ENCODE measurements around the gene COG4.
"Not testable (repeated sequence)": the region's sequence is repeated elsewhere in the genome, so short reads cannot be mapped to it uniquely, and the experiment has no call there.

Gene COG4

DNA sequence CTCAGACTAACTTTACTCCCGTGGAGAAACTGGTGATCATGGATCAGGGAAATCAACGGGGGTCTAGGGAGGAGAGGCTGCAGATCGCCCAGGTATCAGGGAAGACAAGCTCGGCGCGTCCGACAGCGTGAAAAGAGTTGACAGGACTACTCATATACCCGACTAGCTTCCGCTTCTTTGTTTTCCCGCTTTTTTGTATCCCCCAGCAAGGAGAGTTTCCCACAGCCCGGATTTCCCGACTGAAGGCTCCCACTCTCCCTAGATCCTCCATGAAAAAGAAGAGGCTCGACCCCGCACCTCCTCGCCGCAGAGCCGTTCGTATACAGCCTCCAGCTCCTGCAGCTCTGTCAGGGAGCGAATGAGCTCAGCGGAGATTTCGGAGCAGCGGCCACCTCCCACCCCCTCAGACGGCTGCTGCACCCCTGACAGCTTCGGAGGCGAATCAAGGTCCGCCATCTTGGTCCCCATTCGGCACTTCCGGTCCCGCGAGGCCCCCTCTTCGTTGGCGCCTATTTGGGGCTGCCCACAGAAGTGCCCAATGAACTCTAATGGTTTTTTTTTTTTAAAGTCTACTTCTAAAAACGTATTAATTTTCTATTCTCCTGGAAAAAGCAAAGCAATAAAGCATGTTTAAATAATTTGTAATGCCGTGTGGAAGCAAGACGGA lies at the start of gene COG4:
Gene COG4 (minus strand): TSS at position 479 of the 667 bp plus-strand sequence. CDS start 11 bp downstream, at position 468.
- DNase-seq (ENCODE audit: low read depth), result peak; percentile 86

DNA sequence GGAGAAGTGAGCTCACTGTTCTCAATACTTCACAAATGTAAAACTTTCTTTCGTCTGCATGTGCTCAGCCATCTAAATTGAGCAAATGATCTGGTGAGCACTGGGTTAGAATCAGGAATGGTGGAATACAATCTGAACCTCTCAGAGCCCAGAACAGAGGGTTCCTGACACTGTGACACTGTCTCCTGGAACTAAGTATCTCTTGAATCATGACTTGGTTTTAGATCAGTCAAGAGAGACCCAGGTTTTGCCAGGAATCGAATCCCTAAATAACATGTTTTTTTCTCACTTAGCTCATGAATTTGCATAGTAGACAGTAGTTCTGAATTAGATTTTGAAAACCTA lies 49.5 kb upstream of the COG4 start:
- DNase-seq (ENCODE audit: low read depth), result no peak

DNA sequence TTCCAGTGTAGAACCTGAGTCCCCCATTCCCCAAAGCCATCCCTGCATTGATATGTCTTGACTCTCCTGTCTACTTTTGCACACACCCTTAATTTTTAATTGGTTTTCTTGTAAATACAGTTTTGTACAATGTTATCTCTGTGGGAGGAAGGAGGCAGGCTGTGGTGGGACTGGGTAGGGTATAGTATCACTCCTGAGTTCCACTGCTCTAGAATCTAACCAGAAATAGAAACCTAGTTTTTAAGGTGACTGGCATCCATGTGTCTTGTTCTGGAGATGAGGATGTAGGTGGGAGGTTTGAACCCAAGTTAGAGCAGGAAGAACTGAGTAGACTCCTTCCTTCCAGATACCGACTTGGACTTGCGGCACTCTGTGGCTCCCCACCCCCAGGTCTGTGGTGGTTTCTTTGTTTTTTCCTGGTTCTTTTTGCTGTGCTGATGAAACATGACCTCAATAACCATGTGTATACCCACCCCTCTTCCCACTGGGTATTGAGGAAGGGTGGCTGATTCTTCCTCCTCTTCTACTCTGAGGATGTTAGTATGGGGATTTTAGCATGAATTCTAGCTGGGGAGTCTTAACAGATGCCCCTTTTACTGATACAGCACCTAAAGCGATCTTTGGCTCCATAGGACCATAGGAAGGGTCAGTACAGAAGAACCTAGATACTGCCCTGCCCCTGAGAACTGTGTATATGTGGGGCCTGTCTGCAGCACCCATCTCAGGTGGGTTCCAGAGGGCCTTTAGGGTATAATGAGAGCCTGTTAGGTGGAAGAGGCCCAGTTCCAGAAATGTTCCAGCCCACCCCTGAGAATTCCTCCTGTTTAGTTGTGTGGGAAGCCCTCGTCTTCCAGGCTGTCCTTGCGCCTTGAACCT lies 48.9 kb upstream of the COG4 start:
- DNase-seq (ENCODE audit: low read depth), result no peak

DNA sequence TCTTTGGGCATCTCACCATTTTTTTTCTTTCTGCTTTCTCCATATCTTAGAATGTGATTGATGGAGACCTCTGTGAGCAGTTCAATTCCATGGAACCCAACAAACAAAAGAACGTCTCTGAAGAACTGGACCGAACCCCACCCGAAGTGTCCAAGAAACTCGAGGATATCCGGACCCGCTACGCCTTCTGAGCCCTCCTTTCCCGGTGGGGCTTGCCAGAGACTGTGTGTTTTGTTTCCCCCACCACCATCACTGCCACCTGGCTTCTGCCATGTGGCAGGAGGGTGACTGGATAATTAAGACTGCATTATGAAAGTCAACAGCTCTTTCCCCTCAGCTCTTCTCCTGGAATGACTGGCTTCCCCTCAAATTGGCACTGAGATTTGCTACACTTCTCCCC lies 48.3 kb upstream of the COG4 start:
- no peak for DNase-seq (ENCODE audit: low read depth)

DNA sequence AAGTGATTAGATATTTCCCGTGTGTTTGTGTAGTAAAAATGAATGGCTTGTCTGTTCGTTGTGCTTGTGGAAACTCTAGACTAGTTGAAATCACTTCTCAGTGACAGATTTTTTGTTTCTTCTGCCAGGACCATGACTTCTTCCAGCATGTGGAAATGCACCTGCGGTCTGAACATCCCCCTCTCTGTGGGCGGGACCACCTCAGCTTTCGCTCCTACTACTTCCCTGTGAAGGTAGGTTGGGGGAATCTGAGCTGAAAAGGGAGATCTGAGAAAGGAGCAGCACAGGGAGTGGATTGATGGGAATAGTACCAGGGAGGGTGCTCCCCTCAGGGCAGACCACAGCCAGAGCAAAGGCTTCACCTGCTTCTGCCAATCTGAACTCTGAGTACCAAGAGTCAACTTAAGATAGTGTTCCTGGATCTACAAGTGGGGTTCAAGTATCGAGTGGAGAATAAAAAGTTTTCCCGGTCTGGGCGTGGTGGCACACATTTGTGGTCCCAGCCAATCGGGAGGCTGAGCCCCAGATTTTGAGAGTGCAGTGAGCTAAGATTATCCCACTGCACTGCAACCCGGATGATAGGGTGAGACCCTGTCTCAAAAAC lies 47.7 kb upstream of the COG4 start:
- DNase-seq (ENCODE audit: low read depth), result no peak

DNA sequence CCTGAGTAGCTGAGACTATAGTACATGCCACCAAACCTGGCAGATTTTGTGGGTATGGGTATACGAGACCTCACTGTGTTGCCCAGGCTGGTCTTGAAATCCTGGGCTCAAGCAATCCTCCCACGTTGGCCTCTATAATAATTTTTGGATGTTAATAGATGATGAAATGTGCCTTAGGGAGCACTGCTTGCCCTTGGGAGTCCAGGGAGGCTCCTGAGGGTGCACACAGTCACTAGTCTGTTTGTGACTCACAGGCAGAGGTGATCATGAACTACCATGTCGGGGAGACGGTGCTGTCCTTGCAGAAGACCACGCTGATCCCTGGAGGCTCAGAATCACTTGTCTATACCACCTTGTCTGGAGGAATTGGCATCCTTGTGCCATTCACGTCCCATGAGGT lies 46.4 kb upstream of the COG4 start:
- DNase-seq (ENCODE audit: low read depth), result no peak

DNA sequence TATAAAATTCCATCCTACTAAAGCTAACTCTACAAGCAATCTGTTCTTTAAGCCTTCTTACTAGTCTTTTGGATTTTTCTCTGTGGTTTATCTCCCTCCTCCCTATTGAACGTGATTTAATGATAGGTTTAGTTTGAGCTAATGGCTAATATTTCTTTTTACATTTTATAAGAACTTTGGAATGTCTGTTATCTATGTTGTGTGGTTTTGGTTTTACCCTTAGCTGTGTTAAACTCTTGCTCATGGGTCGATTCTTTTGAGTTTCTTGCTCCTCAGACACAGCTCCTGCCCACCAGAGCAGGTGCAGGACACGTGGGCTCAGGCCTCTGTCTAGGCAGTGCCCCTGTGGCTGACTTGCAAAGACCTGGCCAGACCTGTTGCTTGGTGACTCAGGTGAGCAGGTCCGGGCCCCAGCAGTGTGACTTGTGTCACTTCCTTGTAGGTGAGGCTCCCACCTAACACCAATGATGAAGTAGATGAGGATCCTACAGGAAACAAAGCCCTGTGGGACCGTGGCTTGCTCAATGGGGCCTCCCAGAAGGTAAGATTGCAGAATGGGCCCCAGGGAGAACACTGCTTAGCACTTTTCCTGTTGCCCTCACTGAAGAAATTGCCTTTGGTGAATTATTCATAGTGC lies 45.4 kb upstream of the COG4 start:
- DNase-seq (ENCODE audit: low read depth), result no peak

DNA sequence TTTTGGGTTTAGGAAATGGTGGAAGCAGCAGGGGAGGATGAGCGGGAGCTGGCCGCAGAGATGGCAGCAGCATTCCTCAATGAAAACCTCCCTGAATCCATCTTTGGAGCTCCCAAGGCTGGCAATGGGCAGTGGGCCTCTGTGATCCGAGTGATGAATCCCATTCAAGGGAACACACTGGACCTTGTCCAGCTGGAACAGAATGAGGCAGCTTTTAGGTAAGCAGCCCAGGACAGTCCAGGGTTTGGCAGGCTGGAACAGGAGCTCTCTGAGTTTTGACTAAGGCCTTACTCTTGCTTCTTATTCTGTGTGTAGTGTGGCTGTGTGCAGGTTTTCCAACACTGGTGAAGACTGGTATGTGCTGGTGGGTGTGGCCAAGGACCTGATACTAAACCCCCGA lies 41.7 kb upstream of the COG4 start:
- no peak for DNase-seq (ENCODE audit: low read depth)

DNA sequence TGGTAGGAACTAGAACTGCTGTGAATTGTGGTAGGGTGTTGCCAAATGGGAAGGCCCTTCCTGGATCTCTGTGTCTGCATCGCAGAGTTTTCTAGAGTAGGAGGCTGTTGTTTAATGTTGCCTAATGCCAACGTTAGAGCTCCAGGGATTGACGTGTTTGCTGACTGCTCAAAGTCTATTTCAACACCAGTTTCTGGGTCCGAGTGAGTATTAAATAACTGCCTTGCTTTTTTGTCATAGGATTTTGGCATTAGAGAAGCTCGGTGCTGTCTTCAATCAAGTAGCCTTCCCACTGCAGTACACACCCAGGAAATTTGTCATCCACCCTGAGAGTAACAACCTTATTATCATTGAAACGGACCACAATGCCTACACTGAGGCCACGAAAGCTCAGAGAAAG lies 40.3 kb upstream of the COG4 start:
- no peak for DNase-seq (ENCODE audit: low read depth)

DNA sequence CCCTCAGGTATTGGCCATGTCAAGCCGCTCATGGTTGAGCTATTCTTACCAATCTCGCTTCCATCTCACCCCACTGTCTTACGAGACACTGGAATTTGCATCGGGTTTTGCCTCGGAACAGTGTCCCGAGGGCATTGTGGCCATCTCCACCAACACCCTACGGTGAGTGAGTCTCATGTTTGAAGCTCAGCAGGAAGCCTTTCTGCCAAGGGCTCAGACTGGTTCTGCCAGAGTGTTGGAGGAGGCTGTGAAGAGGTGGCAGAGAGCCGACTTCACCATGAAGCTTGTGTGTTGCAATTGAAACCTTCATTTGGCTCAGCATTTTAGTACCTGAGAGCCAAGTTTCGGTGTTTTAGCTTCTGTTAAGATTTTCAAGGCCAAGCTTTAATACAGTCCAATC lies 38.3 kb upstream of the COG4 start:
- DNase-seq (ENCODE audit: low read depth), result no peak

DNA sequence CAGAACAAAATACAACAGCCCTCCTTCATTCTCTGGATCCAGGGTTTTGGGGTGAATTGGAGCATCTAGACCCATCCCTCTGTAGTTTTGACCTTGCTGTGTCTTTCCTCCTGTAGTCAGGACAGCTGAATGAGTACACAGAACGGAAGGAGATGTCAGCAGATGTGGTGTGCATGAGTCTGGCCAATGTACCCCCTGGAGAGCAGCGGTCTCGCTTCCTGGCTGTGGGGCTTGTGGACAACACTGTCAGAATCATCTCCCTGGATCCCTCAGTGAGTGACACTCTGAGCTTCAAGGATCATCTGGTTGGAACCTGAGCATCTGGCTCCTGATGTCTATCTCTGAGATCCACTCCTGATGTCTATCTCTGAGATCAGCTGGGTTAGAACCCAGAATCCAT lies 32.7 kb upstream of the COG4 start:
- no peak for DNase-seq (ENCODE audit: low read depth)

DNA sequence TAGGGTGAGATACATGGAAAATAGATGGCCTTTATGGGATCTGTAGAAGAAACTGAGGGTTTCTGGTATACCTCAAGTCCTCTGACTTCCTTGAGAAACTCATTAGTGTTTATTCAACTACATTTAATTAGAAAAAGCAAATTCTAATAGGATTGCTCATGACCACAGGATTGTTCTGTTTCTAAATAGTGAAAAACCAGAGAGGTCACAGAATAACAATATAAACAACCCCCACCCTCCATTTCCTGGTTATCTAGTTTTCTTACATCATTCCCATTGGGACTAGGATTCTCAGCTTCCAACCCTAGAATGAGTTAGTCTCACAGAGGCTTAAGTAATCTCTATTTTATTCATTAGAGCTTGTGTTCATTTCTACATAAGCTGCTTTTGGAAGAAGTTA lies 30.3 kb upstream of the COG4 start:
- no peak for DNase-seq (ENCODE audit: low read depth)

DNA sequence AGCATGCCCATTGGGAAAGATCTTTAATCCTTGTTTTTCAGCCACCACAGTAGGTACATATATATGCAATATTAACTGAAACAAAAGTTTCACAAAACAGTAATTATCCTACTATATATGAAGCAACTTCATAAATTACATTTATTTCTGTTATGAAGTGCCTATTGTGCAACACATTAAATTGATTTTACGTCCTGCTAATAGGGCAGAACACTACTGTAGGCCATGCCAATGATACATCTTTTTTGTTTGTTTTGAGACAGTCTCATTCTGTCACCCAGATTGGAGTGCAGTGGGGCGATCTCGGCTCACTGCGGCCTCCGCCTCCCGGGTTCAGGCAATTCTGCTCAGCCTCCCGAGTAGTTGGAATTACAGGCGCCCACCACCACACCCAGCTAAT lies 29.3 kb upstream of the COG4 start:
- no peak for DNase-seq (ENCODE audit: low read depth)

DNA sequence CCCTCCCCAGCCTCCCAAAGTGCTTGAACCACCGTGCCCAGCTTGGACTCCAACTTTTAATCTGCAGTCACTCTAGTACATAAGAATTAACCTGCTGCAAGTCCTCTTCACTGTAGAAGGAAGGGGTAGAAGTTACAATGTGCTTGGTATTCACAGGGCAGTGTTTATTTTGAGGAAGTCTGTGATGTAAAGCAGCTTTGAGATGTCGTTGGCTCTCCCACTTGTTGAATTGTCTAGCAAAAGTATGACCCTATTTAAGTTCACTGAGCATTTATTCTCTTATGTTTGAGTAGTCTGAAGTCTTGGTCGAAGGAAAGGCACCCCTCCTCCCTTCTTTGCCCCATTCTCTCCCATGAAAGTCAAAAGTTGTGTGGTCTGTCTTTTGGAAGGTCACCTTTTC lies 28.4 kb upstream of the COG4 start:
- no peak for DNase-seq (ENCODE audit: low read depth)

DNA sequence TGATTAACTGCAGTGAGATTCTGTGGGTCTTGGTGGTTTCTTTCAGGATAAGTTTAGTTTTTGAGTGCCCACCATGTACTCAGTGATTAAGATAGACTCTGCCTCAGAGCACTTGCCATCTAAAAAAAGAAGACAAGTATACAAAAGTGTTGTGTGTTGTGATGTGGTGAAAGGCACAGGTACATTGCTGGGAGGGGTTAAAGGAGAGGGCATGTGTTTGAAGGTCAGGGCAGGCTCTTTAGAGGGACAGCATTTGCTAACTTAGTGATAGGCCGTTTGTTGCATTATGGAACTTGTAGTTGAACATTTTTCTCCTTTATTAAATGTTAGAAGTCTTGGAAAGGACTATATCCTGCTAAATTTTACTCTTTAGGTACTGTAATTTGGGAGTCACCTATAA lies 26.7 kb upstream of the COG4 start:
- no peak for DNase-seq (ENCODE audit: low read depth)

DNA sequence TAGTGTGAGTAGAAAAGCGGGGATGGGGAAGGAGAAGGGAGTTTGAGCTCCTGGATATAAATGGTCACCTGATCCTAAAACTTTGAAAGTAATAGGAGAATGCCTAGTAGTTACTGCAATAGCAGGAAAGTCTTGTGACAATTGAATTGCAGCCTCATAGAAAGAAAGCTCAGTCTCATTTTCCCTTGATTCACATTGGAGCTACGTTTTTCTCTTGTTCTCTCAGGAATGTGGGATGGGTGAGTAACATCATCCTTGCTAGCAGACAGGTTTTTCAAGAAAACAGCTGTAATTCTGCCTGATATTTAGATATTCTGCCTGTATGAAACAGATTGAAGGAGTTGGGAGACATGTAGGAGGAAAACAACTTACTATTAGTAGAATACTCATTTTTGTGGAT lies 25.6 kb upstream of the COG4 start:
- DNase-seq (ENCODE audit: low read depth), result no peak

DNA sequence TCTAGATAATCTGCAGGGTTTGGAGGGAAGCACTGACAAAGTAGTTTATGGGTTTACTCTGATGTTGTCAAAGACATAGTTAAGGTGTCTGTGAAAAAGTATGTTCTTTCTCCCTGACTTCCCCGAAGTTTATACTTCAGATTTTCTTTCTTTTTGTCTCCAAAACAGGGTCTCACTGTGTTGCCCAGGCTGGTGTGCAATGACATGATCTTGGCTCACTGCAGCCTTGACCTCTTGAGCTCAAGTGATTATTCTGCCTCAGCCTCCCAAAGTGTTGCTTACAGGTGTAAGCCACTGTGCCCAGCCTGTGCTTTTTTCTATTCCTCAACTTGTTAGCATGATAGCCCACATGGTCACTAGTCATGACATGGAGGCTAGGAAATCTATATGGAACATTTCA lies 21.2 kb upstream of the COG4 start:
- DNase-seq (ENCODE audit: low read depth), result no peak

DNA sequence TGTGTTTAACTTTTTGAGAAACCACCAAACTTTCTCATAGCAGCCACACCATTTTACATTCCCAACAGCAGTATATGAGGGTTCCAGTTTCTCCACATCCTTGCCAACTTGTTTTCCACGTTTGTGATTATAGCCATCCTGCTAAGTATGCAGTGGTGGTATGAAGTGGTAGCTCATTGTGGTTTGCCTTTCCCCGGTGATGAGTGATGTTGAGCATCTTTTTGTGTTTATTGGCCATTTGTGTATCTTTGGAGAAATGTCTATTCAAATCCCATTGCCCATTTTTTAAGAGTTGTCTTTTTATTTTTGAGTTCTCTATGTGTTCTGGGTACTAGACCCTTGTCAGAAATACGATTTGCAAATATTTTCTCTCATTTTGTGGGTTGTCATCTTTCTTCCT lies 17.6 kb upstream of the COG4 start:
- DNase-seq (ENCODE audit: low read depth), result no peak

DNA sequence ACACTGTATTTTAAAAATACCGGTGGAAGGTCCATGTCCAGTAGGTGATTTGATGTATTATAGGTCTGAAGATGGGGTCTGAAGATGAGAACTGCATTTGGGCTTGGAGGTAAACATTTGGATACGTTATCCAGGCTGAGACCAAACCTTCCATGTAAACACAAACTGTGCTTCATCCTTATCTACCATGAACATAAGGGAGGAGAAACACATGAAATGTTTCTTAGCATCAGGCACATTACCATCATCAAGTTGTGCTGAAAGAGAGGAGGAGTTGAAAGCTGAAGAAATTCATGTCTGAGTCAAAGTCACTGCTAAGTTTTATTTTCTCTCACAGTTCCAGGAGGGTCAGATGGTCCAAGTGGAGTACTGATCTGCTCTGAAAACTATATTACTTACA lies 11.6 kb upstream of the COG4 start:
- no peak for DNase-seq (ENCODE audit: low read depth)

DNA sequence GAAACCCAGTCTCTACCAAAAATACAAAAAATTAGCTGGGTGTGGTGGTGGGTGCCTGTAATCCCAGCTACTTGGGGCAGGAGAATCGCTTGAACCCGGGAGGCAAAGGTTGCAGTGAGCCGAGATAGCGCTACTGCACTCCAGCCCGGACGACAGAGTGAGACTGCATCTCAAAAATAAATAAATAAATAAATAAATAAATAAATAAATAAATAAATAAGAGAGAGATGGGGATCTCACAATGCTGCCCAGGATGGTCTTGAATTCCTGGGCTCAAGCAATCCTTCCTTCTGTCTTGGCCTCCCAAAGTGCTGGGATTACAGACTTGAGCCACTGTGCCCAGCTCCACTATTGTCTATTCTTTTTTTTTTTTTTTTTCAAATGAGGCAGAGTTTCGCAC lies 6.6 kb upstream of the COG4 start:
- DNase-seq (ENCODE audit: low read depth), result not testable (repeated sequence)

DNA sequence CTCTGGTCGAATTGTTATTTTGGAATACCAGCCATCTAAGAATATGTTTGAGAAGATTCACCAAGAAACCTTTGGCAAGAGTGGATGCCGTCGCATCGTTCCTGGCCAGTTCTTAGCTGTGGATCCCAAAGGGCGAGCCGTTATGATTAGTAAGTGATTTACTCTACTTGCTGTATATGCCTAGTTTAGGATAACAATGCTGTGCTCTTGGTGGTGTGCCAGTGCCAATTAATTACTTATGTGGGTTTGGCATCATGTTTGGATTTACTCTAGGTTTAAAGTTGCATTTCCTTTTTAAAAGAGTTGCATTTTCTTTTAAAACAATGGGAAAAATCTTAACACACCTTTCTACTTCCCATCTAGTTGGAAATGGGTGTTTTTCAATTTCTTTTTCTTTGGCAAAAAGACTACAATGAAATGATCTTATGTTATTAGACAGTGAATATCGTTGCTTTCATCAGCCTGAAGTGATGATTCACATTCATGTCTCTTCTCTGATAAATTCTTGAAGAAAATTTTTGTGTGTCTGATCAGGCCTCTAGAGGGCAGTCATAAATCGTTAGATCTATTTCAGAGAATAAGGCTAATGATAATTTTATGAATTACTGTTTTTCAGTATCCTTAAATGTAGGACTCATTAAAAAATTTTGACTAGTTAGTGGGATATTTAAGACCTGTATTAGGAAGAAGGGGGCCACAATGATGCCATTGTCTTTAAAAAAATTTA lies 5.9 kb upstream of the COG4 start:
- no peak for DNase-seq (ENCODE audit: low read depth)

DNA sequence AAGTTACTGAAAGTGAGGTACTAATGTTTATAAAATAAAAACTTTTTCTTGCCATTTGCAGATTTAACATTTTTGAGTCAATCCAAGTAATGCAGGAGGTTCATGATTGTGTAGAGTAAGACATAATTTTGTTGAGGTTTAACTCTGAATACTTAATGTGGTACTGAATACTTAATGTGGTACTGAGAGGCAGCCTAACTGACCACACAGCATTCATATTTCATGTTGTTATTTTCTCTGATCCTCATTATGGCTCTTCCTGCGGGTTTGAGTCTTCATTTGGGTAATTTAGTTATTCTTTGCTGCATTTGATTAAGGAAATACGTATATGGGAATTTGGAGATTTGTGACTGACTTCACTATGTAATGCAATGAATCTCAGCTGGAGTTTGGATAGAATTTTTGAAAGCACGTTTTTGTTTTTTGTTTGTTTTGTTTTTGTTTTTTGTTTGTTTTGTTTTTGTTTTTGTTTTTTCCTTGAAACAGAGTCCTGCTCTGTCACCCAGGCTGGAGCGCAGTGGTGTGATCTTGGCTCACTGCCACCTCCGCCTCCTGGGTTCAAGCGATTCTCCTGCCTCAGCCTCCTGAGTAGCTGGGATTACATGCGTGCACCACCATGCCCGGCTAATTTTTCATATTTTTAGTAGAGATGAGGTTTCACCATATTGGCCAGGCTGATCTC lies 4.1 kb upstream of the COG4 start:
- DNase-seq (ENCODE audit: low read depth), result no peak
